Measurements from ENCODE around the gene RAD18.

Gene RAD18

GRCh38 chr3:8887435-8888300 lies 75.6 kb downstream of the RAD18 start:
- no peak for TF ChIP-seq CTCF (IDR thresholded peaks at IDR 0.05; ENCODE audit: low read depth, low read length)
- H3K4me3 ChIP-seq (ENCODE audit: low read depth, low read length), result no peak overlapping the region

GRCh38 chr3:8886546-8886945 lies 76.7 kb downstream of the RAD18 start:
- TF ChIP-seq CTCF (IDR thresholded peaks at IDR 0.05; ENCODE audit: low read depth, low read length), result no peak
- no peak overlapping the region for H3K4me3 ChIP-seq (ENCODE audit: low read depth, low read length)

- no peak overlapping the region for H3K4me3 ChIP-seq (ENCODE audit: low read depth, low read length)
- no peak for TF ChIP-seq CTCF (IDR thresholded peaks at IDR 0.05; ENCODE audit: low read depth, low read length)
Observed at GRCh38 chr3:8885536-8886316, 77.5 kb downstream of the RAD18 start.

GRCh38 chr3:8884630-8885290 lies 78.5 kb downstream of the RAD18 start:
- no peak for TF ChIP-seq CTCF (IDR thresholded peaks at IDR 0.05; ENCODE audit: low read depth, low read length)
- no peak overlapping the region for H3K4me3 ChIP-seq (ENCODE audit: low read depth, low read length)

- H3K4me3 ChIP-seq (ENCODE audit: low read depth, low read length), result no peak overlapping the region
- no peak for TF ChIP-seq CTCF (IDR thresholded peaks at IDR 0.05; ENCODE audit: low read depth, low read length)
Observed at GRCh38 chr3:8882642-8883041, 80.6 kb downstream of the RAD18 start.

- H3K4me3 ChIP-seq (ENCODE audit: low read depth, low read length), result no peak overlapping the region
- TF ChIP-seq CTCF (IDR thresholded peaks at IDR 0.05; ENCODE audit: low read depth, low read length), result no peak
Observed at GRCh38 chr3:8882171-8882593, 81.1 kb downstream of the RAD18 start.

Measured in WI38 (cell line).